ENCODE measurements around the gene AMBRA1. TPM values are rescaled to one million over a fixed set of nuclear protein-coding genes. Genes with fewer than 3 reads are reported as not detected.
A peak's percentile ranks its signal among the peaks of the same experiment; 100 is the strongest.

AMBRA1 gene
- total RNA-seq, 1 experiment from 2014 or later: 17.7 TPM

- no peaks in the 10 kb centered on the region for H3K9me3 ChIP-seq
- no peaks in the 10 kb centered on the region for H3K27me3 ChIP-seq
- peaks cover 21% of the 10 kb centered on the region for H3K36me3 ChIP-seq
- DNase-seq: no peak
- H3K4me3 ChIP-seq: no peak overlapping the region
Observed at GRCh38 chr11:46625406-46625805, 31.6 kb upstream of the AMBRA1 start.

GRCh38 chr11:46618837-46619236 lies 25.0 kb upstream of the AMBRA1 start:
- H3K4me3 ChIP-seq: peak overlapping the region; percentile 100
- H3K27me3 ChIP-seq: no peaks in the 10 kb centered on the region
- DNase-seq: no peak
- no peaks in the 10 kb centered on the region; the same call in 1 of the 2 replicates for H3K9me3 ChIP-seq
- peaks cover 18% of the 10 kb centered on the region for H3K36me3 ChIP-seq

DNA sequence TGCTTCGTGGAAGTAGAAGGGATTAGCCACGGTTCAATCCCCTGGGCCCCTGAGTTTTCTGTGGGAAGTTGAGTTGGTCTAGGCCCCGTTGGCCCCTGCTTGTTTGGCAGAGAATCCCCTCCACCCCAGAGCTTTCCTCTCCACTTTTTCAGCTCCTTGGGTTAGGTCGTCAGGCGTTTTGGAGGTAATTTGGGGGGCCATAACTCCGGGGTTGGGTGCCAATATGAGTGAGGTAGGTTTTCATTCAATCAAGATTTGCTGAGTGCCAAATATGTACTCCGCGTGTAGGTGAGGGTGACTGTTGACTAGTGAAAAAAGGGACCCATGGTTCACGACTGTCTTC lies 24.1 kb upstream of the AMBRA1 start:
- no peaks in the 10 kb centered on the region; the same call in 1 of the 2 replicates for H3K9me3 ChIP-seq
- H3K27me3 ChIP-seq: no peaks in the 10 kb centered on the region
- no peak for DNase-seq
- H3K4me3 ChIP-seq: peak overlapping the region; percentile 100
- H3K36me3 ChIP-seq: peaks cover 15% of the 10 kb centered on the region

DNA sequence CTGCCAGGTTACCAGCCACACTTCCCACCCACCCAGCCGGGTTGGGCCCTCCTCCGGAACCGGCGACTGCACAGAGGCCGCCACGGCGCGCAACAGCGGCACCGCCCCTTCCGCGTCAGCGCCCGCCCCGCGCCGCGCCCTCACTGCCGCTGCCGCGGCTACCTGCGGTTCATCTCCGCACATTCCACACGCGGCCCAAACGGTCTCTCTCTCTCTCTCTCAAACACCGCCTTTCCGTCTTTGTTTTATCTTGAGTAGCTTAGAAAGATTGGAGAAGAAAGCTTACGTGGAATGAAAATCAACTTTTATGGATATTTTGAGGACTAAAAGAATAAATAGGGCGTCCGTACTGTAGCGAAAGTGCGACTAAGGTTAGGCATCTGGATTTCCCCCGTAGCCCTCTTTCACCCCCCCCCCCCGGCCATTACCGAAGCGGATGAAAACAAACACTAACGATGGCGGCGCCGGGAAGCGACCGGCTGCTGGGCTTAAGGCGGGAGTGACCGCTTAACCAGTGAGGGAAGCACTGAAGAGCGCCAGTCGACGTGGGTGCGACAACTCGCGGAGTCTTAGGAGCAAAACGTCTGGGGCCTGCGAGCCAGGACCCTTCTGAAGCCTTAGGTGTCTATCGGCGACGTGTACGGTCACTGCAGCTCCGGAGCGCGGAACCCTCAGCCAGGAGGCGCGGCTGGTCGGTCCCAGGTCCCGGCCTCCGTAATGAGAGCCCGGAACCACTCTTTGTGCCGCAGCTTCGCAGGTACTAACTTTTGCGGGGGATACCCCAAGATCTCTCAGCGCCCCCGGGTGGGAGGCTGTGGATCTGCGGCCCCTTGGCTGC lies 23.5 kb upstream of the AMBRA1 start, which contains the start of the genes ATG13 and HARBI1:
TSS of gene ATG13 (plus strand) at position 420 of the 838 bp plus-strand sequence. CDS start 26,739 bp downstream, outside the sequence.
TSS of gene HARBI1 (minus strand) at position 94 of the 838 bp plus-strand sequence. CDS start 990 bp downstream, outside the sequence.
- Histone ChIP-seq H3K27me3 (no peaks in the 10 kb centered on the region), H3K4me3 (peak within 1 kb of the TSS; percentile 100), H3K9me3 (no peaks in the 10 kb centered on the region; the same call in 1 of the 2 replicates), H3K36me3 (peaks cover 11% of the 10 kb centered on the region)
- DNase-seq: peak; percentile 92

- Histone ChIP-seq H3K27me3 (no peaks in the 10 kb centered on the region), H3K9me3 (no peaks in the 10 kb centered on the region; the same call in 1 of the 2 replicates), H3K4me3 (peak overlapping the region; percentile 100), H3K36me3 (peaks cover 11% of the 10 kb centered on the region)
- DNase-seq: no peak
Observed at GRCh38 chr11:46616551-46617133, 22.8 kb upstream of the AMBRA1 start.

GRCh38 chr11:46615756-46616155 lies 21.9 kb upstream of the AMBRA1 start:
- H3K27me3 ChIP-seq: no peaks in the 10 kb centered on the region
- peaks cover 10% of the 10 kb centered on the region; the same call in 1 of the 2 replicates for H3K36me3 ChIP-seq
- DNase-seq: no peak
- no peaks in the 10 kb centered on the region; the same call in 1 of the 2 replicates for H3K9me3 ChIP-seq
- H3K4me3 ChIP-seq: no peak overlapping the region

DNA sequence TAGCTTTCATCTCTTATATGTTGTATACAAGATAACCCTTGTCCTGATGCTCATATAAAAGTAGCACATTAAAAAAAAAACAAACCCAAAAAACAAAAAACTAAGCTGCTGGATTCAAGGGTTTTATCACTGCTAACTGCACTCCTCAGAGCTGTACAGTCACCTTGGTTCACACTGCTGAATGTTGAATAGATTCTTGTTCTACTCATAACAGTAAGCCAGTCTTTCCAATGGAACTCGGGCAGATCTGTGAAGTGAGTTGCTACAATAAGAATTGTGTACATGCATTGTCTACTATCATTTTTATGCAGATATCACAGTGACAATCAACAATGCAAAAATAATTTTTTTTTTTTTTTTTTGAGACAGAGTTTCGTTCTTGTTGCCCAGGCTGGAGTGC lies 18.5 kb upstream of the AMBRA1 start:
- no peaks in the 10 kb centered on the region for H3K9me3 ChIP-seq
- no peak for DNase-seq
- no peaks in the 10 kb centered on the region for H3K36me3 ChIP-seq
- H3K27me3 ChIP-seq: no peaks in the 10 kb centered on the region
- H3K4me3 ChIP-seq: no peak overlapping the region

DNA sequence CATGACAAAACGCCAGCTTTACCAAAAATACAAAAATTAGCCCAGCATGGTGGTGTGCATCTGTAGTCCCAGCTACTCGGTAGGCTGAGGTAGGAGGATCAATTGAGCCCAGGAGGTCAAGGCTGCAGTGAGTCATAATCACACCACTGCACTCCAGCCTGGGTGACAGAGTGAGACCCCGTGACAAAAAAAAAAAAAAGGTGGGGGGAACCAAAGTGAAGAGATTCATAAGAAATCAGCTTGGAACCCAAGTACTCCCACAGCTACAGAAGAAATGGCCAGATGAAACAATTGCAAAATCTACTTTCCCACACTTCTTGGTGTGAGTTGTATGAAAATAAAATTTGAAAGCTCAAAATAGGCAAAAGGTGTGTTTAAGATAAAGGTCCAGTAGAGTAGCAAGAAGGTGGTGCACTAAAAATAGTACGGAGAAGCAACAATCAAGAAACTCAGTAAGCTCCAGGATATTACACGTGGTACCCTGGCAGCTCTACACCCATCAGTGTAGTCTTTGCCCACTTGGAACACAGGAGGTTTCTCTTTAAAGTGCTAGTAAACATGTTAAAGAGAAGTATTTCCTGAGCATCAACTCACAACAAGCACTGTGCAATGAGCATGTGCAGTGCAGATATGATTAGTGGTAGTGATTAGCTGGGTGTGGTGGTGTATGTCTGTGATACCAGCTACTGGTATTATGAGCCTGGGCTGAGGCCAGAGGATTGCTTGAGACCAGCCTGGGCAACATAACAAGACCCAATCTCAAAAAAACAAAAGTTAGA lies 17.9 kb upstream of the AMBRA1 start:
- no peak for DNase-seq
- H3K4me3 ChIP-seq: no peak overlapping the region
- no peaks in the 10 kb centered on the region for H3K9me3 ChIP-seq
- H3K27me3 ChIP-seq: no peaks in the 10 kb centered on the region
- no peaks in the 10 kb centered on the region for H3K36me3 ChIP-seq

DNA sequence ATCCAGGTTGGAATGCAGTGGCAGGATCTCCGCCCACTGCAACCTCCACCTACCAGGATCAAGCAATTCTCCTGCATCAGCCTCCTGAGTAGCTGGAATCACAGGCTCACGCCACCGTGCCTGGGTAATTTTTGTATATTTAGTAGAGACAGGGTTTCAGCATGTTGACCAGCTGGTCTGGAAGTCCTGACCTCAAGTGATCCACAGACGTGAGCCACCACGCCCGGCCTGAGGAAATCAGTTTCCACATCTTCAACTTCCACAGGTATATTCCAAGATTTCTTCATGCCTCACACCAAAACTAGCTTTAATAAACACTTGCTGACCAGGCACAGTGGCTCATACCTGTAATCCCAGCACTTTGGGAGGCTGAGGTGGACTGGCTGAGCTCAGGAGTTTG lies 15.6 kb upstream of the AMBRA1 start:
- DNase-seq: no peak
- H3K9me3 ChIP-seq: no peaks in the 10 kb centered on the region
- H3K36me3 ChIP-seq: no peaks in the 10 kb centered on the region
- no peaks in the 10 kb centered on the region for H3K27me3 ChIP-seq
- no peak overlapping the region for H3K4me3 ChIP-seq

GRCh38 chr11:46607516-46607915 lies 13.7 kb upstream of the AMBRA1 start:
- Histone ChIP-seq H3K27me3 (no peaks in the 10 kb centered on the region), H3K36me3 (no peaks in the 10 kb centered on the region), H3K9me3 (no peaks in the 10 kb centered on the region), H3K4me3 (no peak overlapping the region)
- no peak for DNase-seq

DNA sequence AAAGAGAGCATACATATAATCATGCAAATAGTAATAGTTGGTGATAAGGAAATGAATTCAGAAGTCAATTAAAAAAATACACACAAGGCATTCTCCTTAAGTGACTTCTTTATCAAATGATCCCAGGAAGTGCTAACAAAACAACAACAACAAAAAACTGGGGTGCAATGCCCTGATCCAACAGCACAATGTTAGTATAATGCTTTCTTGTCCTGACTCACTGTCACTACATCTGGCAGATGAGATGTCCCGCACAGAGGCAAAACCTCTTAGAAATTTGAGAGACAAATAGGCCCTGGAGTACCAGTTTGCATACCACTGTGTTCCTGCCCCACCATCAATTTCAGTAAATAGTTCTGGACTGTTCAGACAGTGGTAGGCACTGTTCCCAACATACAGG lies 11.0 kb upstream of the AMBRA1 start:
- no peaks in the 10 kb centered on the region for H3K9me3 ChIP-seq
- no peak for DNase-seq
- no peaks in the 10 kb centered on the region for H3K27me3 ChIP-seq
- H3K4me3 ChIP-seq: no peak overlapping the region
- no peaks in the 10 kb centered on the region for H3K36me3 ChIP-seq

GRCh38 chr11:46603704-46604308 lies 10.0 kb upstream of the AMBRA1 start:
- H3K9me3 ChIP-seq: no peaks in the 10 kb centered on the region
- H3K36me3 ChIP-seq: no peaks in the 10 kb centered on the region
- no peak overlapping the region for H3K4me3 ChIP-seq
- DNase-seq: no peak
- H3K27me3 ChIP-seq: no peaks in the 10 kb centered on the region

DNA sequence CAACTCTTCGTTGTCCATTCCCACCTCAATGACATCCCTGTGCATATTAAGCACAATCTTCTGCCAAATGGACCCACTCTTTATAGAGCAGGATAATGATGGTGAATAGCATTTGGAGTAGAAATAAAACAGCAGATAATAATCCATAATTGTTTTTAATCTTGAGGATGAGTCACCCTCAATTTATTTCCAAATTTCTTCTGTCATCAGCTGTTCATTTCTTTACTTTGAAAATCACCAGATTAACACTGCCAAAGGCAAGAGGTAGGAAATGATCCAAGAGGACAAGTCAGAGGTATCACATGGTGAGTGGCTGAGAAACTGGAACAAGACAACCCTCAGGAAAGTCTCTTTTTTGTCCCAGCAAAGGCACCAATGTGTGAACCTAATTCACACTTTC lies 7.3 kb upstream of the AMBRA1 start:
- Histone ChIP-seq H3K27me3 (no peaks in the 10 kb centered on the region), H3K9me3 (no peaks in the 10 kb centered on the region), H3K36me3 (no peaks in the 10 kb centered on the region), H3K4me3 (no peak overlapping the region)
- DNase-seq: no peak

- no peak overlapping the region for H3K4me3 ChIP-seq
- no peak for DNase-seq
- H3K36me3 ChIP-seq: no peaks in the 10 kb centered on the region
- no peaks in the 10 kb centered on the region for H3K9me3 ChIP-seq
- no peaks in the 10 kb centered on the region for H3K27me3 ChIP-seq
Observed at GRCh38 chr11:46600194-46600960, 6.6 kb upstream of the AMBRA1 start.

DNA sequence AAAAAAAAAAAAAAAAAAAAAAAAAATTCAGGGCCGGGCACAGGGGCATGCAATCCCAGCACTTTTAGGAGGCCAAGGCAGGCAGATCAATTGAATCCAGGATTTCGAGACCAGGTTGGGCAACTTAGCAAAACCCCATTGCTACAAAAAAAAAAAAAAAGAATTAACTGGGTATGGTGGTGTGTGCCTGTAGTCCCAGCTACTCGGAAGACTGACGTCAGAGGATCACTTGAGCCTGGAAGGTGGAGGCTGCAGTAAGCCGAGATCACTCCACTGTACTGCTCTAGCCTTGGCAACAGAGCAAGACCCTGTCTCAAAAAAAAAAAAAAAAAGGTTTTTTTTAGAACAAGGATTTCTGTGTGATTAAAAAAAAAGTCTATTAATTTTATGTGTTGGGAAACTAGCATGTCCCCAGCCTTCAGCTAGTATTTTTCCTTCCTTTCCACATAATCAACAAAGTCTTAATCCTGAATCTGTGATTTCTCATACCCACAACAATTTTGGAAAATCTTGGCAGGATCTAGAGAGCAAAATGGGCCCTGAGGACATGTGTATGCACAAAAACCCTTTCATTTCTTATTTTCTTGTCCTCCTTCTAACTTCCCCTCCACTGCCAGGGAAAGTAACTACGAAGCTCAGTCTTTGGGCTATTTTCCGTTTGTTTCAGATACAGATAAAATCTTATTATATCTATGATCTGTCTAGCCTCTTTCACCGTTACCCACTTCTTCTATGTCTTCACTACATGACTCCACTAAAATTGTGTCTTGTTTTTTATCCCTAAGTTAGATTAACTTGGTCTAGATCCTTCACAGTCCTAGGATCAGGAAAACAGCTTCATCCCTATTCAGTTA lies 5.7 kb upstream of the AMBRA1 start:
- no peaks in the 10 kb centered on the region for H3K27me3 ChIP-seq
- no peak for DNase-seq
- no peak overlapping the region for H3K4me3 ChIP-seq
- no peaks in the 10 kb centered on the region for H3K9me3 ChIP-seq
- H3K36me3 ChIP-seq: no peaks in the 10 kb centered on the region

All from MG63 (cell line).